Epithelial cell of esophagus (primary cell): ENCODE results near the gene GLIS2.

ENCODE experiments used
- DNase-seq: peaks from one replicate; pipeline ENCODE4 v3.0.0; 2010; ENCODE audit warnings: low read depth
- H3K4me3 ChIP-seq: 2 replicates; pipeline ENCODE4 v1.5.1; 2011; ENCODE audit warnings: mild to moderate bottlenecking, low read length, control low read depth
- CTCF ChIP-seq: IDR thresholded peaks from 2 replicates; pipeline ENCODE4 v1.5.1; 2011; ENCODE audit warnings: low read depth, mild to moderate bottlenecking, low read length, control low read depth, inconsistent platforms; ENCODE audit not compliant: insufficient read depth; ENCODE audit errors: missing control alignments

GLIS2 gene

GRCh38 chr16:4288148-4288921 is 27.5 kb upstream of the GLIS2 start:
- no peak overlapping the region for H3K4me3 ChIP-seq
- TF ChIP-seq CTCF = peak; percentile 84
- peak; percentile 91 for DNase-seq

GRCh38 chr16:4290236-4290830 is 25.5 kb upstream of the GLIS2 start:
- peak; percentile 87 for DNase-seq
- H3K4me3 ChIP-seq = no peak overlapping the region
- TF ChIP-seq CTCF = peak; percentile 49

GRCh38 chr16:4291699-4292098 is 24.2 kb upstream of the GLIS2 start:
- no peak for DNase-seq
- no peak for TF ChIP-seq CTCF
- H3K4me3 ChIP-seq = no peak overlapping the region

- DNase-seq = no peak
- H3K4me3 ChIP-seq = no peak overlapping the region
- no peak for TF ChIP-seq CTCF
Measured at GRCh38 chr16:4293181-4293716, 22.6 kb upstream of the GLIS2 start.

GRCh38 chr16:4293822-4294457 is 21.9 kb upstream of the GLIS2 start:
- peak; percentile 59 for DNase-seq
- no peak overlapping the region for H3K4me3 ChIP-seq
- no peak for TF ChIP-seq CTCF

- H3K4me3 ChIP-seq = no peak overlapping the region
- no peak for DNase-seq
- TF ChIP-seq CTCF = no peak
Measured at GRCh38 chr16:4295581-4295980, 20.3 kb upstream of the GLIS2 start.
